Measurements from ENCODE around the gene GYS1.

DNA sequence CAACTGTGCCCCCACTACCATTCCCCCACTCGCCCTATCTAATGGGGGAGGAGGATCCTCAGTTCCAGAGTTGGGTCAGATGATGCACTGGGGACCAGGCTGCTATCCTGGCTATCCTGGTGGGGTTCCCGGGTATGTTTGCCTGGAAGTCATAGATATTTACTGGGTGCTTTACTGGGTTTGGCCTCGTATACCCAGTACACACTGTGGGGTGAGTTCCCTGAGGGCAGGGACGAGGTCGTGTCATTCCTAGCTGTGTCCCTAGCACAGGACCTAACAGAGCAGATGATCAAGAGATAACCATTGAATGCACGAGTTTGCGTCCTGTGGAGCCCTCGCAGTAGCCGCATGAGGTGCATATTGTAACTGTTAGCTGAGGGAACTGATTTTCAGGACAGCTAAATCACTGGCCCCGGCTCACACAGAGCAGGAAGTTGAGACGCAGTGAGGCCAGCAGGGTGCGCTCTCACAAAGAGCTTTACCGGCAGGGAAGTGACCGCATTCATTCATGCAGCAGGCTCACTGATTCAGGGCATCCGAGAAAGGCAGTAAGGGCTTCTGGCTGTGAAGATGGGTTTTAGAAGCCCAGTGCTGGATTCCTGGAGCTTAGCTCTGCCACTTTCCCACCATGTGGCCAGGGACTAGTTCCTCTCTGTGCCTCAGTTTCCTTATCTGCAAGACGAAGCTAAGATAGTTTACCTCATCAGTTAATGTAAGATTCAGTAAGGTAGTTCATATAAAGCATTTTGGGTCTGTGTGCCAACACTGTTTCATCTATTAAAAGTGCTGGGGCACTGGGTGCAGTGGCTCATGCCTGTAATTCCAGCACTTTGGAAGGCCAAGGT lies 6.6 kb upstream of the GYS1 start:
- TF ChIP-seq, protein P1, sequence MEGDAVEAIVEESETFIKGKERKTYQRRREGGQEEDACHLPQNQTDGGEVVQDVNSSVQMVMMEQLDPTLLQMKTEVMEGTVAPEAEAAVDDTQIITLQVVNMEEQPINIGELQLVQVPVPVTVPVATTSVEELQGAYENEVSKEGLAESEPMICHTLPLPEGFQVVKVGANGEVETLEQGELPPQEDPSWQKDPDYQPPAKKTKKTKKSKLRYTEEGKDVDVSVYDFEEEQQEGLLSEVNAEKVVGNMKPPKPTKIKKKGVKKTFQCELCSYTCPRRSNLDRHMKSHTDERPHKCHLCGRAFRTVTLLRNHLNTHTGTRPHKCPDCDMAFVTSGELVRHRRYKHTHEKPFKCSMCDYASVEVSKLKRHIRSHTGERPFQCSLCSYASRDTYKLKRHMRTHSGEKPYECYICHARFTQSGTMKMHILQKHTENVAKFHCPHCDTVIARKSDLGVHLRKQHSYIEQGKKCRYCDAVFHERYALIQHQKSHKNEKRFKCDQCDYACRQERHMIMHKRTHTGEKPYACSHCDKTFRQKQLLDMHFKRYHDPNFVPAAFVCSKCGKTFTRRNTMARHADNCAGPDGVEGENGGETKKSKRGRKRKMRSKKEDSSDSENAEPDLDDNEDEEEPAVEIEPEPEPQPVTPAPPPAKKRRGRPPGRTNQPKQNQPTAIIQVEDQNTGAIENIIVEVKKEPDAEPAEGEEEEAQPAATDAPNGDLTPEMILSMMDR (conservative IDR thresholded peaks at IDR 0.05; ENCODE audit: low read depth, low read length): peak; percentile 68
- TF ChIP-seq EZH2 (IDR thresholded peaks at IDR 0.05; ENCODE audit: low read length, unreplicated experiment): no peak
- no peak for TF ChIP-seq EZH2phosphoT487 (IDR thresholded peaks at IDR 0.05; ENCODE audit: borderline replicate concordance, low read length)

All from PC-3 (cell line).